ENCODE data around the gene DRD3.
A peak's percentile ranks its signal among the peaks of the same experiment; 100 is the strongest.

DRD3 gene

GRCh38 chr3:114178770-114179368 is at the start of gene DRD3:
Gene DRD3 (minus strand): TSS chr3:114179052. CDS start chr3:114171992, 7,060 bp downstream.
- ChIA-PET POLR2A (no interaction called here), CTCF (no interaction called here)
- peak; percentile 57 for DNase-seq (ENCODE audit: extremely low spot score)
- TF ChIP-seq FOXK2 (IDR thresholded peaks at IDR 0.05) (no peak), ARNT (IDR thresholded peaks at IDR 0.05) (no peak), BHLHE40 (IDR thresholded peaks at IDR 0.05; ENCODE audit: borderline replicate concordance) (no peak), ELF4 (IDR thresholded peaks at IDR 0.05) (no peak), ZNF384 (IDR thresholded peaks at IDR 0.05) (no peak), FOXM1 (IDR thresholded peaks at IDR 0.05; ENCODE audit: borderline replicate concordance) (no peak), TARDBP (IDR thresholded peaks at IDR 0.05) (no peak), SUZ12 (IDR thresholded peaks at IDR 0.05) (no peak), FOXA1 (IDR thresholded peaks at IDR 0.05) (no peak), PKNOX1 (IDR thresholded peaks at IDR 0.05) (no peak), HDGF (IDR thresholded peaks at IDR 0.05; ENCODE audit: borderline replicate concordance) (no peak), SP1 (IDR thresholded peaks at IDR 0.05) (no peak), CTBP1 (IDR thresholded peaks at IDR 0.05; ENCODE audit: borderline replicate concordance) (no peak), NFRKB (IDR thresholded peaks at IDR 0.05) (no peak), L3MBTL2 (conservative IDR thresholded peaks at IDR 0.05) (no peak), LEF1 (IDR thresholded peaks at IDR 0.05; ENCODE audit: borderline replicate concordance) (no peak)

GRCh38 chr3:114227076-114227475 is 48.2 kb upstream of the DRD3 start:
- ChIA-PET CTCF (interaction anchor here (0.6 kb wide), 1 partner anchor 74 kb away, joined by 3 read pairs; no protein-coding TSS in a partner anchor), POLR2A (no interaction called here)
- TF ChIP-seq L3MBTL2 (conservative IDR thresholded peaks at IDR 0.05), result no peak
- DNase-seq (ENCODE audit: extremely low spot score), result no peak

GRCh38 chr3:114226313-114226712 is 47.5 kb upstream of the DRD3 start:
- no peak for TF ChIP-seq NFRKB (IDR thresholded peaks at IDR 0.05)
- no peak for TF ChIP-seq ELF4 (IDR thresholded peaks at IDR 0.05)
- no peak for TF ChIP-seq FOXM1 (IDR thresholded peaks at IDR 0.05; ENCODE audit: borderline replicate concordance)
- TF ChIP-seq SP1 (IDR thresholded peaks at IDR 0.05), result no peak
- TF ChIP-seq CTBP1 (IDR thresholded peaks at IDR 0.05; ENCODE audit: borderline replicate concordance), result no peak
- TF ChIP-seq LEF1 (IDR thresholded peaks at IDR 0.05; ENCODE audit: borderline replicate concordance), result no peak
- TF ChIP-seq FOXK2 (IDR thresholded peaks at IDR 0.05), result no peak
- no peak for TF ChIP-seq BHLHE40 (IDR thresholded peaks at IDR 0.05; ENCODE audit: borderline replicate concordance)
- no peak for TF ChIP-seq FOXA1 (IDR thresholded peaks at IDR 0.05)
- TF ChIP-seq ARNT (IDR thresholded peaks at IDR 0.05), result no peak
- no peak for TF ChIP-seq HDGF (IDR thresholded peaks at IDR 0.05; ENCODE audit: borderline replicate concordance)
- TF ChIP-seq TARDBP (IDR thresholded peaks at IDR 0.05), result no peak
- no peak for TF ChIP-seq ZNF384 (IDR thresholded peaks at IDR 0.05)
- TF ChIP-seq PKNOX1 (IDR thresholded peaks at IDR 0.05), result no peak
- TF ChIP-seq L3MBTL2 (conservative IDR thresholded peaks at IDR 0.05), result no peak
- POLR2A ChIA-PET, result no interaction called here
- no peak for DNase-seq (ENCODE audit: extremely low spot score)
- CTCF ChIA-PET, result no interaction called here

GRCh38 chr3:114223143-114223542 is 44.3 kb upstream of the DRD3 start:
- ChIA-PET CTCF (no interaction called here), POLR2A (no interaction called here)
- DNase-seq (ENCODE audit: extremely low spot score), result no peak
- TF ChIP-seq SP1 (IDR thresholded peaks at IDR 0.05) (no peak), FOXA1 (IDR thresholded peaks at IDR 0.05) (no peak)

- ChIA-PET POLR2A (no interaction called here), CTCF (no interaction called here)
- TF ChIP-seq HDGF (IDR thresholded peaks at IDR 0.05; ENCODE audit: borderline replicate concordance) (no peak), BHLHE40 (IDR thresholded peaks at IDR 0.05; ENCODE audit: borderline replicate concordance) (no peak), ELF4 (IDR thresholded peaks at IDR 0.05) (no peak), ARNT (IDR thresholded peaks at IDR 0.05) (no peak), PKNOX1 (IDR thresholded peaks at IDR 0.05) (no peak), FOXK2 (IDR thresholded peaks at IDR 0.05) (no peak), SUZ12 (IDR thresholded peaks at IDR 0.05) (no peak), FOXA1 (IDR thresholded peaks at IDR 0.05) (no peak), FOXM1 (IDR thresholded peaks at IDR 0.05; ENCODE audit: borderline replicate concordance) (no peak), SP1 (IDR thresholded peaks at IDR 0.05) (no peak)
- no peak for DNase-seq (ENCODE audit: extremely low spot score)
Observed at GRCh38 chr3:114221881-114222264, 43.0 kb upstream of the DRD3 start.

- CTCF ChIA-PET, result interaction anchor here (0.6 kb wide), 1 partner anchor 66 kb away, joined by 3 read pairs; no protein-coding TSS in a partner anchor
- no peak for DNase-seq (ENCODE audit: extremely low spot score)
- no peak for TF ChIP-seq L3MBTL2 (conservative IDR thresholded peaks at IDR 0.05)
- TF ChIP-seq ARNT (IDR thresholded peaks at IDR 0.05), result no peak
- TF ChIP-seq NFRKB (IDR thresholded peaks at IDR 0.05), result no peak
- TF ChIP-seq ZNF384 (IDR thresholded peaks at IDR 0.05), result no peak
- no peak for TF ChIP-seq FOXK2 (IDR thresholded peaks at IDR 0.05)
- TF ChIP-seq FOXA1 (IDR thresholded peaks at IDR 0.05), result no peak
- no peak for TF ChIP-seq ELF4 (IDR thresholded peaks at IDR 0.05)
- TF ChIP-seq HDGF (IDR thresholded peaks at IDR 0.05; ENCODE audit: borderline replicate concordance), result no peak
- TF ChIP-seq SUZ12 (IDR thresholded peaks at IDR 0.05), result no peak
- no peak for TF ChIP-seq FOXM1 (IDR thresholded peaks at IDR 0.05; ENCODE audit: borderline replicate concordance)
- no peak for TF ChIP-seq SP1 (IDR thresholded peaks at IDR 0.05)
- no peak for TF ChIP-seq BHLHE40 (IDR thresholded peaks at IDR 0.05; ENCODE audit: borderline replicate concordance)
- TF ChIP-seq TARDBP (IDR thresholded peaks at IDR 0.05), result no peak
- no peak for TF ChIP-seq PKNOX1 (IDR thresholded peaks at IDR 0.05)
- no peak for TF ChIP-seq CTBP1 (IDR thresholded peaks at IDR 0.05; ENCODE audit: borderline replicate concordance)
- no peak for TF ChIP-seq LEF1 (IDR thresholded peaks at IDR 0.05; ENCODE audit: borderline replicate concordance)
- POLR2A ChIA-PET, result no interaction called here
Observed at GRCh38 chr3:114221165-114221880, 42.5 kb upstream of the DRD3 start.

Data from HEK293T (cell line).